Neural cell (in vitro differentiated cells): ENCODE data around the gene MYBPHL.

Experiments used
- CTCF ChIP-seq: fragments of 450-650 bp; IDR thresholded peaks from 2 replicates; pipeline ENCODE4 v1.5.1; 2014; ENCODE audit warnings: antibody characterized with exemption, mild to moderate bottlenecking, moderate library complexity; ENCODE audit not compliant: poor library complexity, severe bottlenecking
- EP300 ChIP-seq: fragments of 450-650 bp; conservative IDR thresholded peaks from 2 replicates; pipeline ENCODE4 v1.6.1; 2014; ENCODE audit warnings: antibody characterized with exemption, mild to moderate bottlenecking, moderate library complexity; ENCODE audit not compliant: poor library complexity, severe bottlenecking
- EZH2 ChIP-seq: fragments of 200-600, 300-800 bp; shearing (Covaris generic), sonication (generic); IDR thresholded peaks from 2 replicates; pipeline ENCODE4 v1.6.1; 2014; ENCODE audit warnings: antibody characterized with exemption, low read length, borderline replicate concordance, mild to moderate bottlenecking; ENCODE audit not compliant: insufficient read depth, poor library complexity, severe bottlenecking
- MXI1 ChIP-seq: fragments of 450-650 bp; conservative IDR thresholded peaks from 2 replicates; pipeline ENCODE4 v1.6.1; 2014; ENCODE audit warnings: antibody characterized with exemption, mild to moderate bottlenecking; ENCODE audit not compliant: poor library complexity, severe bottlenecking
- POLR2AphosphoS5 ChIP-seq: IDR thresholded peaks from 2 replicates; pipeline ENCODE4 v1.6.1; 2012
- RAD21 ChIP-seq: fragments of 450-650 bp; conservative IDR thresholded peaks from 2 replicates; pipeline ENCODE4 v1.6.1; 2014; ENCODE audit warnings: antibody characterized with exemption, mild to moderate bottlenecking, moderate library complexity
- SMC3 ChIP-seq: fragments of 450-650 bp; conservative IDR thresholded peaks from 2 replicates; pipeline ENCODE4 v1.6.1; 2014; ENCODE audit warnings: antibody characterized with exemption, mild to moderate bottlenecking, moderate library complexity; ENCODE audit not compliant: poor library complexity
- TAF1 ChIP-seq: IDR thresholded peaks from 2 replicates; pipeline ENCODE4 v1.6.1; 2012; ENCODE audit warnings: low read depth
- TF ChIP-seq, protein P1 (sequence below): IDR thresholded peaks from 2 replicates; pipeline ENCODE4 v1.6.1; 2012; ENCODE audit warnings: borderline replicate concordance

GRCh38 chr1:109246141-109246551, 60.7 kb downstream of the MYBPHL start:
- TF ChIP-seq CTCF, result no peak
- TF ChIP-seq EZH2, result no peak
- no peak for TF ChIP-seq RAD21
- no peak for TF ChIP-seq EP300
- TF ChIP-seq POLR2AphosphoS5, result no peak
- TF ChIP-seq MXI1, result no peak
- no peak for TF ChIP-seq TAF1
- TF ChIP-seq, protein P1, sequence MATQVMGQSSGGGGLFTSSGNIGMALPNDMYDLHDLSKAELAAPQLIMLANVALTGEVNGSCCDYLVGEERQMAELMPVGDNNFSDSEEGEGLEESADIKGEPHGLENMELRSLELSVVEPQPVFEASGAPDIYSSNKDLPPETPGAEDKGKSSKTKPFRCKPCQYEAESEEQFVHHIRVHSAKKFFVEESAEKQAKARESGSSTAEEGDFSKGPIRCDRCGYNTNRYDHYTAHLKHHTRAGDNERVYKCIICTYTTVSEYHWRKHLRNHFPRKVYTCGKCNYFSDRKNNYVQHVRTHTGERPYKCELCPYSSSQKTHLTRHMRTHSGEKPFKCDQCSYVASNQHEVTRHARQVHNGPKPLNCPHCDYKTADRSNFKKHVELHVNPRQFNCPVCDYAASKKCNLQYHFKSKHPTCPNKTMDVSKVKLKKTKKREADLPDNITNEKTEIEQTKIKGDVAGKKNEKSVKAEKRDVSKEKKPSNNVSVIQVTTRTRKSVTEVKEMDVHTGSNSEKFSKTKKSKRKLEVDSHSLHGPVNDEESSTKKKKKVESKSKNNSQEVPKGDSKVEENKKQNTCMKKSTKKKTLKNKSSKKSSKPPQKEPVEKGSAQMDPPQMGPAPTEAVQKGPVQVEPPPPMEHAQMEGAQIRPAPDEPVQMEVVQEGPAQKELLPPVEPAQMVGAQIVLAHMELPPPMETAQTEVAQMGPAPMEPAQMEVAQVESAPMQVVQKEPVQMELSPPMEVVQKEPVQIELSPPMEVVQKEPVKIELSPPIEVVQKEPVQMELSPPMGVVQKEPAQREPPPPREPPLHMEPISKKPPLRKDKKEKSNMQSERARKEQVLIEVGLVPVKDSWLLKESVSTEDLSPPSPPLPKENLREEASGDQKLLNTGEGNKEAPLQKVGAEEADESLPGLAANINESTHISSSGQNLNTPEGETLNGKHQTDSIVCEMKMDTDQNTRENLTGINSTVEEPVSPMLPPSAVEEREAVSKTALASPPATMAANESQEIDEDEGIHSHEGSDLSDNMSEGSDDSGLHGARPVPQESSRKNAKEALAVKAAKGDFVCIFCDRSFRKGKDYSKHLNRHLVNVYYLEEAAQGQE, result no peak
- TF ChIP-seq SMC3, result no peak
